ENCODE data around the gene MAN1B1.

Gene MAN1B1

DNA sequence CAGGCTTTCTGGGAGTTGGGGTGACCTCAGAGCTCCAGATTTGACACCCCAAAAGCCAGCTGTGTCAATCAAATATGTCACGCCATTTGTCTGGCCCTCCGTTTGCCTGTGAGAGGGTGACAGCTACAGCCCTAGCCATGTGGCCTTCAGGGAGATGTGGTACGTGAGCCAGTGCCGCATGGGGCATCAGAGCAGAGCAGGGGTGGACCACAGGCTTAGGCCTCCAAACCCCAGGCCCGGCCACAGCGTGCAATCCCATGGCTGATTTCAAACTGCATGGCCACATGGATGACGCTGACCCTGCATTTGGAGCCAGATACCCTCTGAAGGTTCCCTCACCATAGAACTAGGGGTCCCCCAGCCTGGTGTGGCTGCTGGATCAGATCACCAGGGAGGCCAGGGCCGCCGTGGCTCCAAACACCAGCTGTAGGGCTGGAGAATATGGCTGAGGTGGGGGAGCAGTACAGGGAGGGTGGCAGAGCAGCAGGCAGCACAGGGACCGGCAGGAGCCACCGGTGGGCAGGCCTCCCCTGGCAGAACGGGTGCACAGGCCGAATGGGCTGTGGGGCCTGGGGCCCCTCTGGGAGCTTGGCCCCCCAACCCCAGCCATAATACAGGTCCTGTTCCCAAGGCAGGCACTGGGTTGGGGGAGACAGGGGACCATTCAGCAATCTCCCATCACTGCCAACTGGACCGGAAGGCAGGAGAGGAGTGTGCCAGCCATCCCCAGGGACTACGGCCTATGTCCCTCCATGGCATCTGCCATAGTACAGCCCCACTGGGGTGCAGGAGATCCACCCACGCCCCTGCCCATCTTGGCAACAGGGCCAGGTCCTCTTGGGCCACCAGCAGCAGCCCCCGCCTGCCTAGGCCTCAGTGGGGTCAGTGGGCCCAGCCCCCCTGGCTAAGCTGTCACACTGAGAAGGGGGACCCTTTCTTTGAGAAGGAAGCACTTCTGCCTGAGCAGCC, 18.0 kb upstream of the MAN1B1 start:
- DNase-seq (ENCODE audit: low spot score) = no peak

DNA sequence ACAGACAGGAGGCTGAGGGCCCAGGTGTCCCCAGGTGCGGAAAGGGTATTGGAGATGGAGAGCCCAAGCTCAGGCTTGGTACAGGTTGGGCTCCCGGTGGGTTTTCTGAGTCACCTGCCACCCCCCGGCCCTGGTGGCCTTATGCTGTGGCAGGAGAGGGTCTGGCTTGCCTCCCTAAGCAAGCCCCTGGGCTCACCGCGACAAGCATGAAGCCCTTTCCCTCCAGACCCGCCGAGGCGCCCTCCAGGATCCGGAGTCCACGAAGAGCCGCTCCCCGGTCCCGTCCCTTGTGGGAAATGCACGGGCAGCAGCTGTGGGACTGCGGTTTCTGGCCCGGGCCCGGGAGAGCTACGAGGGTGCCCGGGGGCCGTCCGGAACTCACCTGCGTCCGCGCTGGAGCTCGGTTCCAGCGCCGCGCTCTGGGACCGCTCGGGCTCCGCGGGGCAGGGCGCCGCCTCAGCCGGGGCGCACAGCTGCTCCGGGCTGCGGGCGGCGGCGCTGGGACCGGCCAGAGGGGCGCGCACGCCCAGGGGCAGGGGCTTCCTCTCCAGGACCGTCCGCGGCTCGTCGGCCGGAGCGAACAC, 17.2 kb upstream of the MAN1B1 start:
- DNase-seq (ENCODE audit: low spot score) = no peak

DNA sequence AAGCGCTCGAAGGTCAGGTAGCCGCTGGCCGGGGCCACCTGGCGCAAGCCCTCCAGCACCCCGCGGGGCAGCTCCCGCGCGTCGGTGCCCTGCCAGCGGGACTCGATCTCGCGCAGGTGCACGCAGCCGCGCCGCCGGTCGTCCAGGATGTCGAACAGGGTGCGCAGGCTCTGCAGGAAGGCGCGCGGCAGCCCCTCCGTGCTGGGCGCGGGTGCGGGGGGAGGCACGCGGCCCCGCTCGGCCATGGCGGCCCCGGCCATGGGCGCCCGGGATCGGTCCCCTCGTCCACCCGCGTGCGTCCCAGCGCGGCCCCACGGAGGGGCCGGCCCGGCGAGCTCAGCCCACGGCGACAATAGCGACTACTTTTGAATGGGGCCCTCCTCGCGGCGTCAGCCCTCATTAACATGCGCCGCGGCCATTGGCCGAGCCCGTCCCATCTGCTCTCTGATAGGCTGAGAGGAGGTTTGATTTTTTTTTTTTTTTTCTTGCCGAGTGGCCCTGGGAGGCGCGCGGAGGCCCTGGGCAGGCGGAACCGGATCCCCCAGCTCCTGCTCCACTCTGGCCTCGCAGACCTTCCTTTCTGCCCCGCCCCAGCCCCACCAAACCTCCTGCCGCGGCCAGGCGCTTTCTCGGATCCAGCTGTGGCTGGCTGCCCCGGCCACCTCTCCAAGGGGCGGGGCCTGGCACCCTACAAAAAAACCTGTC, 16.4 kb upstream of the MAN1B1 start, which contains the start of gene SAPCD2:
TSS of gene SAPCD2 (minus strand) at position 357 of the 705 bp plus-strand sequence. CDS start at position 260, 97 bp downstream.
- DNase-seq (ENCODE audit: low spot score) = peak; percentile 92

DNA sequence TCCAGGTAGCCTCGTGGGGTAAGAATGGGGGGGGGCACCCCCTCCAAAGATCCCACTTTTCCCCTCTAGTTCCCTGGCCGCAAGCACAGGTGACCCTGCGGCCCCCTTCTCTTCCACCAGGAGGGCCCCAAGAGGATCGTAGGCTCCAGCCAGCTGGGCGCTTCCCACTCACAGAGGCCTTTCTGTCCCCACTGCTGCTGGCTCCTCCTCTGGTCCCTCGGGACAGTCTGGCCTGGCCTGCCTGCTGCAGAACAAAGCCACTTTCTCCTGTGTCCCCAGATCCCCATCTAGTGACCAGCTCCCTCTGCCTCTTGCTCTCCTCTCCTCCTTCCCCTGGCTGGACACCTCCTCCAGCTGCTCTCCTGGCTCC, 15.9 kb upstream of the MAN1B1 start:
- no peak for DNase-seq (ENCODE audit: low spot score)

DNA sequence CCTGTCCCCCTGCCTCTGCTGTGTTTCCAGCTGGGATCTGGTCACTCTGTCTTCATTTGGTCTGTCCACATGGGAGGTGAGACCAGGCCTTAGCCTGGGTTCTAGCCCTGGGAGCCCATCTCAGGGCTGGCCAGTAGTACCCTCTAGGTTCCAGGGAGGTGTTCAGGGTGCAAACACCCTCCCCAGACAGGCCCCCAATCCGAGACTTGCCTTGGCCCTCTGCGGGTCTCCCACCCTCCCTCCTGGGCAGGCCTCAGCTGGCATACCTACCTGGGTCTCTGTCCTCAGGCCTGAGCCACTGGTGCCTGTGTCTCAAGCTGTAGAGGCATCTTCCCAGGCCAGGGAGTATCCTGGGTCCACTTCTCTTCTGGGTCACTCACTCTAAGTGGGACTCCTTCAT, 15.5 kb upstream of the MAN1B1 start:
- DNase-seq (ENCODE audit: low spot score) = no peak

DNA sequence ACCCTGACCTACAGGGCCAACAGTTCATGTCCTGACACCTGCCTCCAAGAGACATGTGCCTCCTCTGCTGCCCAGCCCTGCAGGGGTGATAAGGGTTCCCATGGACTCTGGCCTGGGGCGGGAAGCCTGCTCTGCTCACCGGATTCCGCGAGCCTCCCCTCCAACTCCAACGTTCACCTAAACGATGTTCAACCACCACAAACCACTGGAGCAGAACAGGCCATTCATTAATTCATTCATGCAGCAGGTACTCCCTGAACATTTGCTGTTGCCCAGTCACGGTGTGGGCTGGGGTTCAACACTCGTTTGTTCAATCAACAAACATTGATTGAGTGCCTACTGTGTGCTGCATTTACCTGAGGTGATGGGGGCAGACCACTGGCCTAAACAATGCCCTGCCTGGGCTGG, 12.8 kb upstream of the MAN1B1 start:
- no peak for DNase-seq (ENCODE audit: low spot score)

DNA sequence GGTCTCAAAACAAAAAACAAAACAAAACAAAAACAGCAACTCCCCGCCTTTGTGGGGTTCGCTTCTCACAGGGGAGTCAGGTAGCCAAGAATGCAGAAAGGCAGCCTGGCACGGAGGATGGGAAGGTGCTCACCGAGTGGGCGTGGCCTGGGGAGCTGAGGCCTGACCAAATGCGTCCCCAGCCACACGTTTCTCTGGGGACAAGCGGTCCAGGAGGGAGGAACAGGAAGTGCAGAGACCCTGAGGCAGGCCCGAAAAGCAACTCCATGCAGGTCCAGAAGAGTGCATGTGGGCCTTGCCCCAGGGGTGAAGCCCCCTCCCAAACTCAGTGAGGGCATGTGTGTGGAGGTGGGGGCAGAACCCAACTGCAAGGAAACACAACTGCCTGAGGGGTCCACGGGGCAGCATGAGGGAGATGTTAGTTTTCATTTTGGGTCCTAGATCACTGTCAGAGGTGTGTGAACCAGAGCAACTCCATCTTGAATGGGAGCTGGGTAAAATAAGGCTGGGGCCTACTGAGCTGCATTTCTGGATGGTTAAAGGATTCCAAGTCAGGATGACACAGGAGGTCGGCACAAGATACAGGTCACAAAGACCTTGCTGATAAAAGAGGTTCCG, 12.0 kb upstream of the MAN1B1 start:
- DNase-seq (ENCODE audit: low spot score) = no peak

DNA sequence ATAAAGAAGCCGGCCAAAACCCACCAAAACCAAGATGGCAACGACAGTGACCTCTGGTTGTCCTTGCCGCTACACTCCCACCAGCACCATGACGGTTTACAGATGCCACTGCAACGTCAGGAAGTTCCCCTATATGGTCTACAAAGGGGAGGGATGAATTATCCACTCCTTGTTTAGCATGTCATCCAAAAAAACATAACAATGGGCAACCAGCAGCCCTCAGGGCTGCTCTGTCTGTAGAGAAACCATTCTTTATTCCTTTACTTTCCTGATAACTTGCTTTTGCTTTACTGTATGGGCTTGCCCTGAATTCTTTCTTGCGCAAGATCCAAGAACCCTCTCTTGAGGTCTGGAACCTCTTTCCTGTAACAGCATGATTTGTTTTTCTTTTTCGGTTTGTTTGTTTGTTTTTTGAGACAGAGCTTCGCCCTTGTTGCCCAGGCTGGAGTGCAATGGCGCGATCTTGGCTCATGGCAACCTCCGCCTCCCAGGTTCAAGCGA, 11.5 kb upstream of the MAN1B1 start:
- no peak for DNase-seq (ENCODE audit: low spot score)

DNA sequence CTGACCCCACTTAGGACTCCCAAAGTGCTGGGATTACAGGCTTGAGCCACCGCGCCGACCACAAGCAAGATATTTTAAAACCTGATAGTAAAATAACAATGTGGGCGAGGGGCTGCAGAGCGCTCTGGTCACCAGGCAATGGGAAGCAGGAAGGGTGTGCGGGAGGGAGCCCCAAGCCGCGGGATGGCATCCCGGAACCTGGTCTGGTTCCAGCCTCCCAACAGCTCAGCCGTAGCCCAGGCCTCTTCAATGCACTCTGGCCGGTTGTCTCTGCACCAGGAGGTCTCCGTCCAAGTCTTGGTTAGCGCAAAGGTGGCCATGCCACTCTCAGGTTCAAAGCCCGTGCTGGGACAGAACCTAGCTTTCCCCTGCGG, 10.2 kb upstream of the MAN1B1 start:
- DNase-seq (ENCODE audit: low spot score) = no peak

DNA sequence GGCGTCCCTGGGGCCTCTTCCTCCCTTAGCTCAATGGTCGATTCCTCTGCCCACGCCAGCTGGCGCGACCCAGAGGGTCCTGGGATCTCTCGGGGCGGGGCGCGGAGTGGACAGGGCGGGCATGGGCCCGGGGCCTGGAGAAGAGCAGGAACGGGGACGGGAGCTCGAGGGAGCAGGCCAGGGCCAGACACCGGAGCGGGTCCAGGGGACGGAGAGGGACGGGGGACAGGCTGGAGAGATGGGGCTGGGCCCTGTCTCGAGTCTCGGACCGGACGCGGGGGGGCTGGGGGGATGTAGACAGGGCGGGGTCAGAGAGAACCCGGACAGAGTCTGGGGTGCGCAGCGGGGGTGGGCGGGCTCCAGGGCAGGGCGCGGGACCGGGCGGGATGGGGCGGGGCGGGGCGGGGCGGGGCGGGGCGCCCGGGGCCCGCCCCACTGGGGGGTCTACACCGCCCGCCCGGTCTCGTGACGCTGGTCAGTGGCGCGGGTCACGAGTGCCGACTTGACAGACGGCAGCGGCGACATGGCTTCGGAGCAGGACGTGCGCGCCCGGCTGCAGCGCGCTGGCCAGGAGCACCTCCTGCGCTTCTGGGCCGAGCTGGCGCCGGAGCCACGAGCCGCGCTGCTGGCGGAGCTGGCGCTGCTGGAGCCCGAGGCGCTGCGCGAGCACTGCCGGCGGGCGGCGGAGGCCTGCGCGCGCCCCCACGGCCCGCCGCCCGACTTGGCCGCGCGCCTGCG, 9.6 kb upstream of the MAN1B1 start, which contains the start of gene UAP1L1:
TSS of gene UAP1L1 (plus strand) at position 508 of the 738 bp plus-strand sequence. CDS start at position 524, 16 bp downstream.
- peak; percentile 47 for DNase-seq (ENCODE audit: low spot score)

DNA sequence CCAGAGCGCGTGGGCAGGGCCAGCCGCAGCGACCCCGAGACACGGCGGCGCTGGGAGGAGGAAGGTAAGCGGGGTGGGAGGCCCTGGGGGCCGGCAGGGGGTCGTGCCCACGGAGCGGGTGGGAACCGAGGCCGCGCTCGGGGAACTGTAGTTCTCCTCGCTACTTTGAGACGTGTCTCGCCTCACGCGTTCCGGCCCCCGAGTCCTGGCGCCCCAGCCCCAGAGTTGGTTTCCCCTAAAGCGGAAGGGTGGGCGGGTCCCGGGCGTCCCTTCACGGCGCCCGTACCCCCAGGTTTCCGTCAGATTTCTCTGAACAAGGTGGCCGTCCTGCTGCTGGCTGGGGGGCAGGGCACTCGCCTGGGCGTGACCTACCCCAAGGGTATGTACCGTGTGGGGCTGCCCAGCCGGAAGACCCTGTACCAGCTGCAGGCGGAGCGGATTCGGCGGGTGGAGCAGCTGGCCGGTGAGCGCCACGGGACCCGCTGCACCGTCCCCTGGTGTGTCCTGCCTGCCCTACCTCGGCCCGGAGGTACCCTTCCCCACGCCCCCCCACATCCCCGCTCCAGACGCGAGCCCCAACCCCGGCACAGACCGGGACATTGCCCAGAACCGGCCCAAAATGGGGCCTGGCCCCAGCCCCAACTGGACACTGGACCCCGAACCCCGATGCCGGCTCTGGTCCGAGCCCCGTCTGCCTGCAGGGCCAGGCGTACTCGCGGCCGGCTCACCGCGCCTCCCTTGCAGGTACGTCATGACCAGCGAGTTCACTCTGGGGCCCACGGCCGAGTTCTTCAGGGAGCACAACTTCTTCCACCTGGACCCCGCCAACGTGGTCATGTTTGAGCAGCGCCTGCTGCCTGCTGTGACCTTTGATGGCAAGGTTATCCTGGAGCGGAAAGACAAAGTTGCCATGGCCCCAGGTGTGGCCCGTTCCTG, 8.8 kb upstream of the MAN1B1 start:
- no peak for DNase-seq (ENCODE audit: low spot score)

DNA sequence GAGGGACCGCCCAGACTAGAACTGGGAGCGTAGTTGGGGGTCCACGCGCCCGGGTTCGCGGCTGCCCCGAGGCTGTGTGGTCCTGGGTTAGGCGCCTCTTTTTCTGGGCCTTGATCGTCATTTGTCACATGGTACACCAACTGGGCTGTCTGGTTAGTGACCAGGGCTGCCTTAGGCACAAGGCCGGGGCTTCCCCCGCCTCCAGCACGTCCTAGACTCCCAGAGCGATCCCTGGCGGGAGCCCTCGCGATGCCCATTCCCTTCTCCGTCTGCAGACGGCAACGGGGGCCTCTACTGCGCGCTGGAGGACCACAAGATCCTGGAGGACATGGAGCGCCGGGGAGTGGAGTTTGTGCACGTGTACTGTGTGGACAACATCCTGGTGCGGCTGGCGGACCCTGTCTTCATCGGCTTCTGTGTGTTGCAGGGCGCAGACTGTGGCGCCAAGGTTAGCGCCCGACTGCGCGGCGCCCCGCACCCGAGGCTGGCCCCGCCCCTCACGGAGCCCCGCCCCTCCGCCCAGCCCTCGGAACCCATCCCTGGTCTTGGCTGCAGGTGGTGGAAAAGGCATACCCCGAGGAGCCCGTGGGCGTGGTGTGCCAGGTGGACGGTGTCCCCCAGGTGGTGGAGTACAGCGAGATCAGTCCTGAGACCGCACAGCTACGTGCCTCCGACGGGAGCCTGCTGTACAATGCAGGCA, 7.9 kb upstream of the MAN1B1 start:
- DNase-seq (ENCODE audit: low spot score) = no peak

DNA sequence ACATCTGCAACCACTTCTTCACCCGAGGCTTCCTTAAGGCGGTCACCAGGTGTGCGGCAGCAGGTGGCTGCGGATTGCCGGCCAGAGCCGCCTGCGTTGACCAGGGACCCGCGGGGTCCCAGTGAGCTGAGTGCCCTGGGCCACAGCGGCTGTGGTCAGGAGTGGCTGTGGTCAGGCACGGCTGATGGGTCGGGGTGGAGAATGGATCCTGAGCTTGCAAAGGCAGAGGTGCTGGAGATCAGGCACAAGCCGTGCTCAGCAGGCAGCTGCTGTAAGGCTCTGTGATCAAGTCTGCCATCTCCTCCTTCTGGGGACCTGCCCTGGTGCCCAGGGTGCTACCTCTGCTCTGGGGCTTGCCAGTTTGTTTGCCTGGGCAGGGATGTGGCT, 7.4 kb upstream of the MAN1B1 start:
- DNase-seq (ENCODE audit: low spot score) = no peak

DNA sequence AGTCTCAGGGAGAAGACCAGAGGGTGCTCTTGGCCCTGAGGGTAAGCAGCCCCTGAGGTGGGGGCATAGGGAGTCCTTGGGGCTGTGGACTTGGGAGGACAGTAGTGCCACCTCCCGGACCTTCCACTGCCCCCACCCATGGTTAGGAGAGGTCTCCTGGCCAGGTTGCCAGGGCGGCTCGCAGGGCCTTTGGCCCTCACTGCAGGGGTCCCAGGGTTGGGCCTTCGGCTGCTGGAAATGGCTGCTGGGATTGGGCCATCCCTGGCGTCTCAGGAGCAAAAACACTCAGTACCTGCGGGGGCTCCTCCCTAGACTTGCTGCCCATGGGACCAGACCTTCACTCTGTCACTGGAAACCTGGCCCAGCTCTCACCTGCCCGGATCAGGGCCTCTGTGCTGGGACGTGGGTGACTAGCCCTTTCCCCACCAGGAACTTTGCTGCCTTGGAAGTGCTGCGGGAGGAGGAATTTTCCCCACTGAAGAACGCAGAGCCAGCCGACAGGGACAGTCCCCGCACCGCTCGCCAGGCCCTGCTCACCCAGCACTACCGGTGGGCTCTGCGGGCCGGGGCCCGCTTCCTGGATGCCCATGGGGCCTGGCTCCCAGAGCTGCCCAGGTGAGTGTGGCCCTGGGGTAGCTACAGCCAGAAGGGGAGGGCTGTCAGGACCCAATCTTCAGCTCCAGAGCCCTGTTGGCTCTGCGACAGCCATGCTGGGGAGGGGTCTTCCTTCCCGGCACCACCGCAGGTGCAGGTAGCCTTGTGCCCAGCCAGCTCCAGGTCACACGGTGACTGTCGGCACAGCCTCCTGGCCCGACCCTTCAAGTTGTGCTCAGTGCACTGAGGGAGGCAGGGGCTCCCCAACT, 6.3 kb upstream of the MAN1B1 start:
- no peak for DNase-seq (ENCODE audit: low spot score)

DNA sequence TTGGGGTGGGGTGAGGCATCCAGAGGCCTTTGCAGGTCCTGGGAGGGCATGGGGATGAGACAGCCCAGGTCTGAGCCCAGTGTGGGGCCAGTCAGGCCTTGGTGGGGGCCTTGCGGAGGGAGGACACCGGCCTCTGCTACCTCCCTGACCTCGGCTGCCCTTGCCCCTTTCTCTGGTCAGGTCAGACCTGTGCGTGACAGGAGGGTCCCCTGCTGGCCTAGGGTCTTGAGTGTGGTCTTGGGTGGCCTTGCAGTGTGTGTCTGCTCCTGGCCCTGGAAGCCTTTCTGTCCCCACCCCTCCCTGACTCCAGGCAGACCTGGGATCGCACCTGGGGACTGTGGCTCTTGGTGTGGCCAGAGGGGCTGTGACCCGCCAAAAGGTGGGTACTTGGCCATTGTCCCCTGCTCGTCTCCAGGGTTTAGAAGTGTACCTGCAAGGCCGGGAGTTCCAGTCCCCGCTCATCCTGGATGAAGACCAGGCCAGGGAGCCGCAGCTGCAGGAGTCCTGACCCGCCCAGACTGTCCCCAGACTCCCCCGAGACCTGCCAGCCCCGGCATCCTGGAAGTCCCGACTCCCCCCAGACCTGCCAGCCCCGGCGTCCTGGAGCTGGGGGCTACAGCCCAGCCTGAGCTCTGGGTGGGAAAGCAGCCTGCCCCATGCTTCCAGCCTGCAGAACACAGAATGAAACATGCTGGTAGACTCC, 4.4 kb upstream of the MAN1B1 start:
- no peak for DNase-seq (ENCODE audit: low spot score)

DNA sequence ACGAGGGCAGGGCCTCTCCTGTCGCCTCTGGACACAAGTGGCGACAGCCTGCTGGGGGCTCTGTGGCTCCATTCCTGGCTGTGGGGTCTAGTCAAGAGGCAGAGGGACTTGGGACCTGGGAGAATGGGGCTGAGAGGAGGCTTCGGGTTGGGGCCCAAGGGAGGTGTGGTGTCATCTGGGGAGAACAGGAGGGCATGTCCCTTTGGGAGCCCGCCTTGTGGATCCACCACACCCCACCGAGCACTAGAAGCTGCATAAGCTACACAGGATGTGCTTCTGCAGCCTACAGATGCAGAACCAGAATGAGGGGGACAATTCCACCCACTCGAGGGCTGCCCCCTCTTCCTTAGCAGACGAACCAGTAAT, 3.9 kb upstream of the MAN1B1 start:
- DNase-seq (ENCODE audit: low spot score) = no peak

DNA sequence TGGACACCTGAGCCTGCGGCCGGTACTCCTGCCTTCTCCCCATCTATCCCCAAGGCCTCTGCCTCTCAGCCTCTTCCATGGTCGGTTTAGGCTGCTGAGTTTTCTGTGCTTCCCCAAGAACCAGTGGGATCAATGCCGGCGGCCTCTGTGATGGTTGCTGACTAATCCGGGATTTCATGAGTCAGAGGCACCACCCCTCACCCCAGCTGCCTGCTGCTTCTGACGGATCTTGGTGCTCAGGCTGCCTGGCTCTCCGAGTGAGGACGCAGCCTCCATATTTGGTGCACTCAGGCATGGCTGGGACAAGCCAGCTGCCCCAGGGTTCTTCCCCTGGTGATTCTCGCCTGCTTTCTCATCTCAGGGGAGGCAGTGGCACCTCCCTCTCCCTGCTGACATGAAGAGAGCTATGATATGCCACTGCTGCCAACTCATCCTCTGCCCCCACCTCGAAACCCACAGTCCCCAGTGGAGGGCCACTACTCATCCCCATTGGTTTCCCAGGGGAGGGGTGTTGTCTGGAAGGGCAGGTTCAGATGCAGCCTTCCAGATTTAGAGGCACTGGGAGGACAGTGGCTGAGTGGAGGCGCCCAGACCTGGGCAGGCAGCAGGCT, 3.3 kb upstream of the MAN1B1 start:
- DNase-seq (ENCODE audit: low spot score) = peak; percentile 85

DNA sequence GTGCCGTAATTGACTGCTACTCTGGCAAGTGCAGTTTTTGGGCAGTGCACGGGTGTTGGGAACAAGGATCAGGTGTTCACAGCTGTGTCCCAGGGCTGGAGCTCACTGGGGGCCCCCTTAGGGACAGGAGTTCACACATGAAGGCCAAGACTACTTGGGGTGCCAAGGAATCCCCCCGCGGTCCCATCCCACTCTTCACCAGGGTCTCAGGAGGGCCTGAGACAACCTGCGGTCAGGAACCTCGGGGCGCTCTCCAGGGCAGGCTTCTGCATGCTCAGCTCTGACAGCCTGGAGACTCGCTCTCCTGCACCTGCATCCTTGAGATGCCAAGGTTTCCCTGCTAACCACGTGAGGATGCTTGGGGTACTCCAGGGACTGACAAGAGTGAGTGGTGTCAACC, 2.3 kb upstream of the MAN1B1 start:
- DNase-seq (ENCODE audit: low spot score) = no peak

Measured in LoVo (cell line).